LNCAP (cell line): ENCODE data around the gene RPS6KA5.

Source experiments
- CTCF ChIP-seq: fragments of 450-650 bp; IDR thresholded peaks from 2 replicates; pipeline ENCODE4 v1.5.1; 2017; ENCODE audit warnings: mild to moderate bottlenecking

The RPS6KA5 gene

GRCh38 chr14:90867501-90867900 is 192.9 kb downstream of the RPS6KA5 start:
- TF ChIP-seq CTCF: no peak

GRCh38 chr14:90866833-90867232 is 193.6 kb downstream of the RPS6KA5 start:
- no peak for TF ChIP-seq CTCF

GRCh38 chr14:90864741-90865140 is 195.7 kb downstream of the RPS6KA5 start:
- TF ChIP-seq CTCF: no peak

GRCh38 chr14:90858511-90858910 is 201.9 kb downstream of the RPS6KA5 start:
- TF ChIP-seq CTCF: no peak

GRCh38 chr14:90857866-90858265 is 202.6 kb downstream of the RPS6KA5 start:
- no peak for TF ChIP-seq CTCF

GRCh38 chr14:90853116-90853515 is 207.3 kb downstream of the RPS6KA5 start:
- no peak for TF ChIP-seq CTCF

GRCh38 chr14:90851327-90852036 is 209.0 kb downstream of the RPS6KA5 start:
- TF ChIP-seq CTCF: no peak

GRCh38 chr14:90850487-90850886 is 210.0 kb downstream of the RPS6KA5 start:
- TF ChIP-seq CTCF: no peak
